ENCODE results near the gene COL19A1.

- TF ChIP-seq CTCF (IDR thresholded peaks at IDR 0.05) (no peak), CHD2 (IDR thresholded peaks at IDR 0.05; ENCODE audit: low read length, partially characterized antibody) (no peak), MEF2A (IDR thresholded peaks at IDR 0.05; ENCODE audit: borderline replicate concordance, low read depth) (no peak), EZH2phosphoT487 (IDR thresholded peaks at IDR 0.05; ENCODE audit: borderline replicate concordance, low read depth) (no peak)
These were observed 78.8 kb downstream of the COL19A1 start for GRCh38 chr6:69945192-69945591.

Measured in SK-N-SH (cell line).